Kidney (tissue), 14 donors: ENCODE data around the gene PLD5. TPM values are rescaled to one million over a fixed set of nuclear protein-coding genes. Genes with fewer than 3 reads are reported as not detected.
A peak's percentile ranks its signal among the peaks of the same experiment; 100 is the strongest.

Experiments used
- DNase-seq, 5 donors: peaks; one replicate each; pipeline ENCODE4 v3.0.0-alpha.2; 2013 to 2020
- FAIRE-seq: peaks from 2 replicates; lab custom pipeline; 2012; peaks lifted over from hg19 to GRCh38; lab: Jason Lieb, UNC
- H3K27ac ChIP-seq, 2 donors: one replicate each; pipeline ENCODE4 v1.7.0; 2013; ENCODE audit warnings: low read depth in 2 of 2, low read length in 2 of 2, inconsistent platforms in 1 of 2
- H3K27me3 ChIP-seq: one replicate; pipeline ENCODE4 v1.7.1; 2013; ENCODE audit warnings: low read length, inconsistent platforms; ENCODE audit not compliant: control insufficient read depth, insufficient read depth
- H3K36me3 ChIP-seq, 3 donors: one replicate each; pipeline versions ENCODE4 v1.7.0 to v1.7.1; 2013; ENCODE audit warnings: low read length in 3 of 3, control low read depth in 1 of 3, inconsistent platforms in 1 of 3; ENCODE audit not compliant: insufficient read depth in 3 of 3, control insufficient read depth in 2 of 3
- H3K4me1 ChIP-seq, 3 donors: one replicate each; pipeline versions ENCODE4 v1.7.0 to v1.7.1; 2013; ENCODE audit warnings: low read length in 3 of 3, inconsistent platforms in 1 of 3, low read depth in 1 of 3; ENCODE audit not compliant: control insufficient read depth in 2 of 3, insufficient read depth in 2 of 3
- H3K4me3 ChIP-seq, 3 donors: one replicate each; pipeline versions ENCODE4 v1.7.0 to v1.8.1; 2013; ENCODE audit warnings: low read length in 3 of 3, control low read depth in 1 of 3, inconsistent platforms in 1 of 3
- H3K9ac ChIP-seq, 3 donors: one replicate each; pipeline versions ENCODE4 v1.7.0 to v1.7.1; 2013; ENCODE audit warnings: low read length in 3 of 3, control low read depth in 1 of 3, inconsistent platforms in 1 of 3
- H3K9me3 ChIP-seq, 3 donors: one replicate each; pipeline versions ENCODE4 v1.7.0 to v1.7.1; 2013; ENCODE audit warnings: low read length in 3 of 3, control low read depth in 1 of 3, inconsistent platforms in 1 of 3; ENCODE audit not compliant: control insufficient read depth in 2 of 3, insufficient read depth in 1 of 3
- intact Hi-C: fragments of 100-400 bp; cut with DNase I; formaldehyde crosslinking; loops from one replicate; pipeline ENCODE4 v1.11.1; 2022
- polyA plus RNA-seq: library from polyadenylated mRNA; stranded (reverse); fragments of 350-450 nt; fragmentation: Illumina TruSeq; extraction: RNeasy Lipid Tissue Mini Kit (QIAGEN cat#74804); gene quantifications from one replicate; pipeline ENCODE4 v1.2.3, GENCODE V29; 2014; ENCODE audit warnings: low read depth, low replicate concordance; ENCODE audit not compliant: insufficient read depth
- total RNA-seq: library from RNA; stranded (reverse); fragmentation: NEBNext Ultra II Directional; extraction: Animal tissue kit (Norgen Biotek cat#: 25700); gene quantifications from one replicate; pipeline ENCODE4 v1.2.1, GENCODE V29; 2021
- TF ChIP-seq, protein P1 (sequence below): IDR thresholded peaks from 3 replicates; pipeline ENCODE4 v1.5.1; 2012; ENCODE audit warnings: mild to moderate bottlenecking, moderate library complexity, borderline replicate concordance; ENCODE audit not compliant: insufficient read depth; ENCODE audit errors: extremely low read depth
- donor health status: control.
- donor health status: control.
- donor health status: control.
- donor health status: control.
- donor health status: control.
- donor health status: DM: yes; HTN: yes; CAD: no.
- donor health status: Normal renal cell carcinoma (clear cell type).

PLD5 gene
- total and polyA plus RNA-seq, 2 donors from 2014 or later, result 0.24 to 0.47 TPM

DNA sequence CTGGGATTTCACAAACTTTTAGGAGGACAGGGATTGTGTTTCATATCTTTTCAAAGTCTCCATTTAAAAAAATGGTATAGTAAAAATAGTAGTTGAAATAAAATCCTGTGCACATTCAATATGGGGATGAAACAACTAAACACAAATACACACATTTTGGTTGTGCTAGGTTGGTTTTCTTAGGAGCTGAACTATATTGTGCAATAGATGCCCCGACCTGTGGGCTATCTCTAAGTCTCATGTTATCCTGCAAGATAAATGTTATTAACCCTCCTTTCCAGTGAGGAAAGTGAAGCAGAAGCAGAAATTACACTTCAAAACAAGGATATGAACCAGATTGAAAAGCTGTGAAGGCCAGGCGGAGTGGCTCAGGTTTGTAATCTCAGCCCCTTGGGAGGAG lies 1.3 kb upstream of the PLD5 start:
- FAIRE-seq, result no peak
- peaks cover 18% of the 10 kb centered on the region for H3K27me3 ChIP-seq
- no peaks in the 10 kb centered on the region for H3K36me3 ChIP-seq

DNA sequence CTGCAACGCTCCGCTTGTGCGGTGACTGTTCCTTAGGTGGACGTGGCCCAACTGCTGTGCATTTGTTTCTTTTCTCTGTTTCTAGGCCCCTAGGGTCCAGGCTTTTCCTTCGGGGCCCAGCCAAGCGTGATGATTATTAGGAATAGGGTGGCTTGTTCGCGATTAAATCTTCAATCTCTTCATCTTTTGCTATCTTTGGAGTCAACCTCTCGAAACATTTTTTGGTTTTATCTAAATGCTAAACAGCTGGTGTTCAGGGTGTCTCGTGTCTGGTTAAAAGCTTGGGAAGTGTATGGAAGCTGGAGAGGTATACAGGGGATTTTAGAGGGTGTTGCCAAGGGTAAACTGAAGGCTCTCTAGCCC lies 844 bp upstream of the PLD5 start:
- no peak overlapping the region for H3K27ac ChIP-seq
- peaks cover 0 to 3% (median 0%) of the 10 kb centered on the region in 3 donors for H3K4me1 ChIP-seq
- no peak overlapping the region for H3K9ac ChIP-seq
- peaks cover 18% of the 10 kb centered on the region for H3K27me3 ChIP-seq
- peak in 1 of 5 donors; percentile 8 for DNase-seq
- TF ChIP-seq, protein P1, sequence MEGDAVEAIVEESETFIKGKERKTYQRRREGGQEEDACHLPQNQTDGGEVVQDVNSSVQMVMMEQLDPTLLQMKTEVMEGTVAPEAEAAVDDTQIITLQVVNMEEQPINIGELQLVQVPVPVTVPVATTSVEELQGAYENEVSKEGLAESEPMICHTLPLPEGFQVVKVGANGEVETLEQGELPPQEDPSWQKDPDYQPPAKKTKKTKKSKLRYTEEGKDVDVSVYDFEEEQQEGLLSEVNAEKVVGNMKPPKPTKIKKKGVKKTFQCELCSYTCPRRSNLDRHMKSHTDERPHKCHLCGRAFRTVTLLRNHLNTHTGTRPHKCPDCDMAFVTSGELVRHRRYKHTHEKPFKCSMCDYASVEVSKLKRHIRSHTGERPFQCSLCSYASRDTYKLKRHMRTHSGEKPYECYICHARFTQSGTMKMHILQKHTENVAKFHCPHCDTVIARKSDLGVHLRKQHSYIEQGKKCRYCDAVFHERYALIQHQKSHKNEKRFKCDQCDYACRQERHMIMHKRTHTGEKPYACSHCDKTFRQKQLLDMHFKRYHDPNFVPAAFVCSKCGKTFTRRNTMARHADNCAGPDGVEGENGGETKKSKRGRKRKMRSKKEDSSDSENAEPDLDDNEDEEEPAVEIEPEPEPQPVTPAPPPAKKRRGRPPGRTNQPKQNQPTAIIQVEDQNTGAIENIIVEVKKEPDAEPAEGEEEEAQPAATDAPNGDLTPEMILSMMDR, result no peak
- no peak for FAIRE-seq
- peak overlapping the region in 1 of 3 donors; percentile 20 for H3K4me3 ChIP-seq
- H3K36me3 ChIP-seq, result no peaks in the 10 kb centered on the region
- H3K9me3 ChIP-seq, result no peaks in the 10 kb centered on the region
- intact Hi-C loops, result no loop called here

More for the DNA sequence above, 1.3 kb upstream of the PLD5 start:
- Histone ChIP-seq H3K27ac (no peak overlapping the region), H3K4me1 (peaks cover 0 to 3% (median 0%) of the 10 kb centered on the region in 3 donors), H3K9me3 (no peaks in the 10 kb centered on the region), H3K9ac (no peak overlapping the region), H3K4me3 (no peak overlapping the region)
- DNase-seq, result no peak
- TF ChIP-seq, protein P1, result no peak
- intact Hi-C loops, result no loop called here

DNA sequence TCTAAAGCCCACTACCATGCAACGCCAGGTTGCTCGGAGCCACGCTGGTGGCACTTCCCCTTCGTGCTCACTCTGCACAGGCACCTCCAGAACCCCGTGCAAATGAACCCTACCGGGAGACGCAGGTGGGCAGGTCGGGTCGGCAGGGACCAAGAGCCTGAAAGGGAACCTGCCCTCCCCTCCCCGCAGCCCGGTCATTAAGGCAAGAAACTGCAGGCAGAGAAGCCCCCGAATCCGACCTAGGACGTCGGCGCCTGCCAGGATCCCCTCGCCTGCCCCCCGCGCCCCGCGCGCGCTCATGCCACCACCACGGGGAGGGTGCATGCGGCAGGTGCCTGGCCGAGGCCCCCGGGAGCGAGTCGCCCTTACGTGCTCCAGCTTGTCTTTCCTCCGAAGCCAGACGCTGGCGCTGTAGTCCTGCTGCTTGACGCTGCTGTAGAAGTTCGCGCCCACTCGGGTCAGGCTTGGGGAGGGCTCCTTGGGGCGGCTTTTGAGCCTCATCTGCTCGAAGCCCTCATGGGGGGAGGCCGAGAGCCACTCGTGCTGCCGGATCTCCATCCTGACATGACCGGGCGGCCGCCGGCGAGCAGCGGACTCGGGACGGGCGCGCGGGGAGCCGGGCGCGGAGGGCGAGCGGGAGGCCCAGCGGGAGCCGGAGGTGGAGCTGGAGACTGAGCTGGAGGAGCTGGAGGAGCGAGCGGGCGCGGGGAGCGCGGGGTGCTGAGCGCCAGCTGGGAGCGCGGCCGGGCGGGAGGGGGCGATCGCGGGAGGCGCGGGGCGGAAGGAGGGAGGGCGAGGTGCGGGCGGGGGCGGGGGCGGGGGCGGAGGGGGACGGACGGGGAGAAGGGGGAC lies 552 bp downstream of the PLD5 start:
- H3K9ac ChIP-seq, result no peak overlapping the region
- intact Hi-C loops, result no loop called here
- H3K4me3 ChIP-seq, result peak overlapping the region in 1 of 3 donors; percentile 51
- no peaks in the 10 kb centered on the region for H3K36me3 ChIP-seq
- H3K4me1 ChIP-seq, result peaks cover 0 to 3% (median 0%) of the 10 kb centered on the region in 3 donors
- DNase-seq, result peak; percentile 66 to 79 (median 71)
- no peak overlapping the region for H3K27ac ChIP-seq
- peaks cover 18% of the 10 kb centered on the region for H3K27me3 ChIP-seq
- no peak for FAIRE-seq
- TF ChIP-seq, protein P1, result no peak
- H3K9me3 ChIP-seq, result no peaks in the 10 kb centered on the region
